Measurements from ENCODE around the gene MRTFB. TPM values are rescaled to one million over a fixed set of nuclear protein-coding genes. Genes with fewer than 3 reads are reported as not detected.
A peak's percentile ranks its signal among the peaks of the same experiment; 100 is the strongest.
"Not testable (repeated sequence)": the region's sequence is repeated elsewhere in the genome, so short reads cannot be mapped to it uniquely, and the experiment has no call there.

Gene MRTFB
- total RNA-seq: 10 to 100 TPM; 12.1 to 13.3 TPM

GRCh38 chr16:14070877-14071575, at the start of gene MRTFB:
Gene MRTFB (plus strand): TSS chr16:14071319. CDS start chr16:14140607, 69,288 bp downstream.
- Mint-ChIP-seq H3K4me3 (peak within 1 kb of the TSS; percentile 80), H3K27ac (peak within 1 kb of the TSS; percentile 76), H3K27me3 (no peaks in the 10 kb centered on the region), H3K36me3 (no peaks in the 10 kb centered on the region), H3K9me3 (ENCODE audit: low read depth) (no peaks in the 10 kb centered on the region), H3K4me1 (peaks cover 8% of the 10 kb centered on the region)
- CTCF ChIA-PET: interaction anchor here (1.1 to 1.7 kb wide), 2 partner anchors 151 to 215 kb away, joined by 4 read pairs; partner anchors contain the start of gene ERCC4
- peak; percentile 91 for ATAC-seq
- DNase-seq: peak; percentile 79

DNA sequence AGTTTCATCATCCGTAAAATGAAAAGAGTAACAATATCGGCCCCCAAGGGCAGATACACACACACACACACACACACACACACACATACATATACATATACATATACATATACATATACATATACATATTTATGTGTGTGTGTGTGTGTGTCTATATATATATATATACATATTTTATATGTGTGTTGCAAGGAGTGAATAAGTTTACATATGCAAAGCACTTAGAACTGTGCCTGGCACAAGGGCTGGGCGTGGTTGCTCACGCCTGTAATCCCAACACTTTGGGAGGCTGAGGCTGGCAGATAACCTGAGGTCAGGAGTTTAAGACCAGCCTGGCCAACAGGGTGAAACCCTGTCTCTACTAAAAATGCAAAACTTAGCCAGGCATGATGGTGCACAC, 47.6 kb upstream of the MRTFB start:
- ATAC-seq; H3K4me3 Mint-ChIP-seq; H3K36me3 Mint-ChIP-seq; H3K4me1 Mint-ChIP-seq; H3K9me3 Mint-ChIP-seq (ENCODE audit: low read depth); CTCF ChIA-PET; H3K27ac Mint-ChIP-seq; H3K27me3 Mint-ChIP-seq; DNase-seq: not testable (repeated sequence)

DNA sequence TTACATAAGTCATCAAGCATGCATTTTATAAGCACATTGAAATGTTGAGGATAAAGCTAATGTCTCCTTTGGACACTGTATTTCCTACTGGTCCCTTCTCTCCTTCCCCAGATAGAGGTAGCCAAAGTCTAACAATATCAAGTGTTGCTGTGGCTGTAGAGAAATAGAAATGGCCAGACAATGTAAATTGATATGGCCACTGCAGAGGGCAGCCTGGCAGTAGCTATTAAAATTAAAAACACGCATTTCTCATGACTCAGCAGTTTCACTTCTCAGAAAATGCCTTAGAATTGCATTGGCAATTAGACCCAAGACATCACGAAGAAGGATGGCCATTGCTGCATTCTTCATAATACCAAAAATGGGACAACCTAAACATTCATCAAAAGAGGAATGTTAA, 46.8 kb upstream of the MRTFB start:
- no peak overlapping the region for H3K27ac Mint-ChIP-seq
- H3K27me3 Mint-ChIP-seq: peaks cover 4% of the 10 kb centered on the region
- ATAC-seq: no peak
- no peak for DNase-seq
- CTCF ChIA-PET: no interaction called here
- H3K4me3 Mint-ChIP-seq: no peak overlapping the region
- H3K4me1 Mint-ChIP-seq: no peaks in the 10 kb centered on the region
- no peaks in the 10 kb centered on the region for H3K36me3 Mint-ChIP-seq
- H3K9me3 Mint-ChIP-seq (ENCODE audit: low read depth): no peaks in the 10 kb centered on the region

GRCh38 chr16:14026572-14027285, 44.4 kb upstream of the MRTFB start:
- Mint-ChIP-seq H3K27ac (no peak overlapping the region), H3K27me3 (peaks cover 4% of the 10 kb centered on the region), H3K4me1 (no peaks in the 10 kb centered on the region), H3K36me3 (no peaks in the 10 kb centered on the region), H3K4me3 (no peak overlapping the region), H3K9me3 (ENCODE audit: low read depth) (no peaks in the 10 kb centered on the region)
- CTCF ChIA-PET: no interaction called here
- ATAC-seq: no peak
- no peak for DNase-seq

DNA sequence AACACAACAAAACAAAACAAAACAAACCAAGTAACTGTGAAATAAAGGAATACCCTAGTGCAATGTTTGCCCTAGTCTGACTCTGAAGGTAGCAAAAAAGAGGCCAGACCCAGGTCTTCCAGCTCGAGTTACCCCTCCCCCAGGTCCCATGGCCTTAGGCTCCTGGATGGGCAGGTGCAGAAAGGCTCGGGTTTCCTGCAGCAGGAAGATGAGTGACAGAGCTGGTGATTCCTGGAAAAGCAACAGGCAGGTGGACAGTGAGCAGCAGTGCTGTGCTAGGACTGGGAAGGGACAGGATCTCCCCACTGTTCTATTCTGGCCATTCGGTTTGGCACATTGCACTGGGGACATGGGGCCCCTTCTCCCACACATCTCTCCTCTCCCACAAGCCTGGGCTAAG, 42.9 kb upstream of the MRTFB start:
- peaks cover 4% of the 10 kb centered on the region for H3K27me3 Mint-ChIP-seq
- no peak overlapping the region for H3K4me3 Mint-ChIP-seq
- H3K9me3 Mint-ChIP-seq (ENCODE audit: low read depth): no peaks in the 10 kb centered on the region
- no peaks in the 10 kb centered on the region for H3K4me1 Mint-ChIP-seq
- H3K27ac Mint-ChIP-seq: no peak overlapping the region
- no peak for DNase-seq
- no peaks in the 10 kb centered on the region for H3K36me3 Mint-ChIP-seq
- no peak for ATAC-seq
- CTCF ChIA-PET: no interaction called here

- no peak overlapping the region for H3K27ac Mint-ChIP-seq
- H3K4me3 Mint-ChIP-seq: no peak overlapping the region
- ATAC-seq (no peak), DNase-seq (no peak)
- peaks cover 4% of the 10 kb centered on the region for H3K27me3 Mint-ChIP-seq
- CTCF ChIA-PET: no interaction called here
- H3K9me3 Mint-ChIP-seq (ENCODE audit: low read depth): no peaks in the 10 kb centered on the region
- H3K4me1 Mint-ChIP-seq: no peaks in the 10 kb centered on the region
- H3K36me3 Mint-ChIP-seq: no peaks in the 10 kb centered on the region
Observed at GRCh38 chr16:14029658-14030057, 41.5 kb upstream of the MRTFB start.

DNA sequence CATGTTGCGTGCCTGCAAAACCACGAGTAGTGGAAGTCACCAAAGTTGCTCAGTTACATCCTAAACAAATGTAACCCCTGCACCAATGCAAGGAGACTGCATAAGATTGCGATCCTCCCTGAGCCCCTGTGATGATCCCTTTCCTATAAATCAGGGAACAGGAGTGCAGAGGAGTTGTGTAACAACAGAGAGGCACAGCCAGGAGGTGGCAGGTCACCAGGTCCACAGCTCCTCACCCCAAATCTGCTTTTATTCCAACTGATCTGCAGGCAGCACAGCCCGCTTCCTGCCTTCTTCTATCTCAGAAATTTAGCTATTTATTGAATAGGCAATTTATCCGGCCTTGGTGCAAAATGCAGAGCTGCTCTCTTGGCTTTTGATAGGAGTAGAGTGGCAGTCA, 36.0 kb upstream of the MRTFB start:
- ATAC-seq: no peak
- H3K9me3 Mint-ChIP-seq (ENCODE audit: low read depth): no peaks in the 10 kb centered on the region

DNA sequence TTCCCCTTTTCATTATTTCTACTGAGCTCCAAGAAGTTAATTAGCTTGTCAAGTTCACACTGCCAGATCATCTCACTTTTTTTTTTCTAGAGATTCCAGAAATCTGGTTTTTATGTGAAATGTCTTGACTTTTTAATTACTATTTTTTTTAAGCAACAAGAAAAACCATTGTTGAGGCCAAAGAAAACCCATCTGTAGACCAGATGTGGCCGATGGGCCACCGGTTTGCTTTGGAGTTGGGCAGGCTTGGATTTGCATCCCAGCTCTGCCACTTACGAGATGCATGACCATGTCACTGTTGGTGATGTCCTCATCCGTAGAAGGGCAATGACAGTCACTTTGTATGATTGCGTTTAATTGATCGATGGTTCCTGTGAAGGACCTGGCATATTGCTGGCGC, 34.2 kb upstream of the MRTFB start:
- no peaks in the 10 kb centered on the region for H3K4me1 Mint-ChIP-seq
- peaks cover 2% of the 10 kb centered on the region for H3K27me3 Mint-ChIP-seq
- CTCF ChIA-PET: no interaction called here
- no peak for ATAC-seq
- DNase-seq: no peak
- no peaks in the 10 kb centered on the region for H3K9me3 Mint-ChIP-seq (ENCODE audit: low read depth)
- no peak overlapping the region for H3K4me3 Mint-ChIP-seq
- no peaks in the 10 kb centered on the region for H3K36me3 Mint-ChIP-seq
- H3K27ac Mint-ChIP-seq: no peak overlapping the region

More for the DNA sequence above, 36.0 kb upstream of the MRTFB start:
- peaks cover 2% of the 10 kb centered on the region for H3K27me3 Mint-ChIP-seq
- CTCF ChIA-PET: no interaction called here
- H3K36me3 Mint-ChIP-seq: no peaks in the 10 kb centered on the region
- H3K27ac Mint-ChIP-seq: no peak overlapping the region
- no peak for DNase-seq
- no peak overlapping the region for H3K4me3 Mint-ChIP-seq
- no peaks in the 10 kb centered on the region for H3K4me1 Mint-ChIP-seq

DNA sequence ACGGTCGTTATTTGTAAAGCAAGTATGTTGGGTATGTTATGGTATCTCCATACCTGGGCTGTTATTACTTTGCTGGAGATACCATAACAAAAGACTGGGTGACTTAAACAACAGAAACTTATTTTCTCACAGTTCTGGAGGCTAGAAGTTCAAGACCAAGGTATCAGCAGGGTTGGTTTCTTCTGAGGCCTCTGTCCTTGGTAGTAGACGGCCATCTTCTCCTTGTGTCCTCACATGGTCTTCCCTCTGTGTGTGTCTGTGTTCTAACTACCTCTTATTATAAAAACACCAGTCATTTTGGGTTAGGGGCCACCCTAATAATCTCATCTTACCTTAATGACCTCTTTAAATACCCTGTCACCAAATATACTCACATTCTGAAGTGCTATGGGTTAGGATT, 33.2 kb upstream of the MRTFB start:
- CTCF ChIA-PET: no interaction called here
- DNase-seq: no peak
- Mint-ChIP-seq H3K27ac (no peak overlapping the region), H3K9me3 (ENCODE audit: low read depth) (no peaks in the 10 kb centered on the region), H3K36me3 (no peaks in the 10 kb centered on the region), H3K27me3 (peaks cover 2% of the 10 kb centered on the region), H3K4me3 (no peak overlapping the region), H3K4me1 (no peaks in the 10 kb centered on the region)
- no peak for ATAC-seq

DNA sequence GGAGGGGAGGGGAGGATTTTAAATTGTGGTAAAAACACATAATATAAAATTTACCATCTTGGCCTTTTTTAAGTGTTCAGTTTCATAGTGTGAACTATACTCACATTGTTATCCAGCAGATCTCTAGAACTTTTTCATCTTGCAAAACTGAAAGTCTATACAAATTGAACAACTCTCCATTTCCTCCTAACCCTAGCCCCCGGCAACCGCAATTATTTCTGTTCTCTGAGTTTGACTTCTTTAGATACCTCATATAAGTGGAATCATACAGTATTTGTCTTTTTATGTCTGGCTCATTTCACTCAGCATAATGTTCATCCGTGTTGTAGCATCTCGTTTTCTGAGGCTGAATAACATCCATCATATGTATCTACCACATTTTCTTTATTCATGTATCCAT, 30.0 kb upstream of the MRTFB start:
- Mint-ChIP-seq H3K4me1 (no peaks in the 10 kb centered on the region), H3K9me3 (ENCODE audit: low read depth) (no peaks in the 10 kb centered on the region), H3K27me3 (peaks cover 2% of the 10 kb centered on the region), H3K4me3 (no peak overlapping the region), H3K36me3 (no peaks in the 10 kb centered on the region), H3K27ac (no peak overlapping the region)
- DNase-seq: no peak
- CTCF ChIA-PET: no interaction called here
- no peak for ATAC-seq

DNA sequence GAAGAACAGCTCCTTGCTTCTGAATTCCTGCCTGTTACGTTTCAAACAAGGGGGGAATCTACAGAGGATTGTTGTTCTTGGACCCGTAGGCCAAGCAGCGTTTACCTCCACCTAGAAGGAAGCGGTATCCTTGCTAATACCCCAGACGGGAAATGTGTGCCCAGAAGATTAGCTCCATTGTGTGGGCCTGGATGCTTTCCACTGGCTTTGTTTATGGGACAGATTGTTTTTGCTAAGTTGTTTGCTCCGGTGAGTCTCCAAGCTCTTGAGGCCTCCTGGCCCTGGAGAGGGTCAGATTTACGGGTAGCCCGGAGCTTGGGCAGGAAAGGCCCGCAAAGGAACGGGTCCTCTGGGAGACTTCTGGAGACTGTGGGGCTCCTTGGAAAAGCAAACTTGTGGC, 28.4 kb upstream of the MRTFB start:
- Mint-ChIP-seq H3K27ac (no peak overlapping the region), H3K27me3 (peaks cover 2% of the 10 kb centered on the region), H3K9me3 (ENCODE audit: low read depth) (no peaks in the 10 kb centered on the region), H3K36me3 (no peaks in the 10 kb centered on the region), H3K4me3 (no peak overlapping the region), H3K4me1 (no peaks in the 10 kb centered on the region)
- ATAC-seq (no peak), DNase-seq (no peak)
- CTCF ChIA-PET: no interaction called here

DNA sequence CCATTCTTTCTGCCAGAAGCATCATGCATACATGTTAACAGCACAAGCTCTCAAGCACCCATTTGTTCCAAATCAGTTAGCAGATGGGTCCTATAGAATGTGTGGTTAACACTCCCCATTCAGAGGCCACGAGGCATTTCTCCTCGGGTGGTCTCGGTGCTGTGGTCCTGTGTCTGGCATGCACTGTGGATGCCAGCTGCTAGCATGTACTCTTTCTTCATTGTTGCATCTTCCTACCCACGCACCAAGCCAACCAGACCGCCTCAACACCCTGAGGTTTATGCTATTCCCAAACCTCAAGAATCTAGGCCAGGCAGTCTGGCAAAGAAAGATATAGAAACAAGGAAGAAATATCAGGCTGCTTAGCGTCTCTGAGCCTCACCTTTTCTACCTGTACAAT, 27.8 kb upstream of the MRTFB start:
- H3K4me1 Mint-ChIP-seq: no peaks in the 10 kb centered on the region
- H3K36me3 Mint-ChIP-seq: no peaks in the 10 kb centered on the region
- ATAC-seq (no peak), DNase-seq (no peak)
- H3K27ac Mint-ChIP-seq: no peak overlapping the region
- H3K27me3 Mint-ChIP-seq: peaks cover 2% of the 10 kb centered on the region
- CTCF ChIA-PET: no interaction called here
- H3K4me3 Mint-ChIP-seq: no peak overlapping the region
- H3K9me3 Mint-ChIP-seq (ENCODE audit: low read depth): no peaks in the 10 kb centered on the region

DNA sequence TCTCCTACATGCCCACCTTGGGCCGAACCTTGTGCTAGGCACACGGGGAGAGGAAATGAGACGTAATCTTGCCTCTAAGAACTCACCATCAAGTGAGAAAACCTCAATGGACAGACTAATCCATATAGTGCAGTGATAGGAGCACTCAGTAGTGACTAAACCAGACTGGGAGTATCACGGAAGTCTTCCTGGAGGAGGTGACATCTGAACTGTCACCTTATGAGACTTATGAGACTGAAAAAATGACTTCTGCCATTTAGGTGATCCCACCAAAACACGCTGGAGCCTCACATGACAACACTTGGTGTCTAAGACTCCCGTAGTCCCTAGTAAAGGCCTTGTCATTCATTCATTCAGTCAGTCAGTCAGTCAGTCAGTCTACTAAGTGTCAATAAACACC, 27.3 kb upstream of the MRTFB start:
- no peaks in the 10 kb centered on the region for H3K9me3 Mint-ChIP-seq (ENCODE audit: low read depth)
- H3K27me3 Mint-ChIP-seq: peaks cover 2% of the 10 kb centered on the region
- H3K4me1 Mint-ChIP-seq: no peaks in the 10 kb centered on the region
- H3K27ac Mint-ChIP-seq: no peak overlapping the region
- no peak for ATAC-seq
- CTCF ChIA-PET: no interaction called here
- DNase-seq: no peak
- no peak overlapping the region for H3K4me3 Mint-ChIP-seq
- H3K36me3 Mint-ChIP-seq: no peaks in the 10 kb centered on the region

GRCh38 chr16:14047121-14047859, 23.8 kb upstream of the MRTFB start:
- ATAC-seq, CTCF ChIA-PET: not testable (repeated sequence)

More at GRCh38 chr16:14047121-14047859, 23.8 kb upstream of the MRTFB start:
- H3K27ac Mint-ChIP-seq; H3K27me3 Mint-ChIP-seq; H3K36me3 Mint-ChIP-seq; DNase-seq; H3K4me3 Mint-ChIP-seq; H3K4me1 Mint-ChIP-seq; H3K9me3 Mint-ChIP-seq (ENCODE audit: low read depth): not testable (repeated sequence)
